GM23338 (cell line): Measurements from ENCODE around the gene ECE1. TPM values are rescaled to one million over a fixed set of nuclear protein-coding genes. Genes with fewer than 3 reads are reported as not detected.

Source experiments
- ATAC-seq: fragments of 200-7000 bp; cut with Tn5 transposase; 3 replicates; pipeline ENCODE4 v1.9.1; 2020
- DNase-seq: peaks from one replicate; pipeline ENCODE4 v3.0.0-alpha.2; 2015; ENCODE audit warnings: low spot score
- H2AFZ ChIP-seq: fragments of 200-600 bp; sonication (generic); 2 replicates; pipeline ENCODE4 v1.8.0; 2016; ENCODE audit warnings: antibody characterized with exemption, mild to moderate bottlenecking, moderate library complexity
- H3F3A ChIP-seq: fragments of 200-600 bp; sonication (generic); replicated peaks from 2 replicates; pipeline ENCODE4 v1.8.0; 2017; ENCODE audit warnings: antibody characterized with exemption, mixed run types, low read depth
- H3K27ac ChIP-seq: fragments of 200-600 bp; sonication (generic); 2 replicates; pipeline ENCODE4 v1.6.1; 2016; ENCODE audit warnings: low read depth
- H3K27me3 ChIP-seq: fragments of 200-600 bp; sonication (generic); 2 replicates; pipeline ENCODE4 v1.8.0; 2016; ENCODE audit warnings: mild to moderate bottlenecking, mixed run types, moderate library complexity; ENCODE audit not compliant: insufficient read depth
- H3K36me3 ChIP-seq: fragments of 200-600 bp; sonication (generic); 2 replicates; pipeline ENCODE4 v1.8.0; 2016; ENCODE audit warnings: mild to moderate bottlenecking; ENCODE audit not compliant: insufficient read depth
- H3K4me1 ChIP-seq: fragments of 200-600 bp; sonication (generic); 2 replicates; pipeline ENCODE4 v1.8.0; 2016; ENCODE audit warnings: mild to moderate bottlenecking, moderate library complexity; ENCODE audit not compliant: insufficient read depth
- H3K4me2 ChIP-seq: fragments of 200-600 bp; sonication (generic); 2 replicates; pipeline ENCODE4 v1.7.1; 2017; ENCODE audit warnings: mixed run types
- H3K4me3 ChIP-seq: fragments of 200-600 bp; sonication (generic); 2 replicates; pipeline ENCODE4 v1.6.1; 2016; ENCODE audit warnings: mixed run types
- H3K79me2 ChIP-seq: fragments of 200-600 bp; sonication (generic); replicated peaks from 2 replicates; pipeline ENCODE4 v1.8.0; 2017; ENCODE audit warnings: mild to moderate bottlenecking; ENCODE audit not compliant: insufficient read depth
- H3K9me2 ChIP-seq: fragments of 200-600 bp; sonication (generic); 2 replicates; pipeline ENCODE4 v1.8.0; 2017; ENCODE audit not compliant: insufficient read depth
- H4K20me1 ChIP-seq: fragments of 200-600 bp; sonication (generic); replicated peaks from 2 replicates; pipeline ENCODE4 v1.8.0; 2017; ENCODE audit warnings: mild to moderate bottlenecking; ENCODE audit not compliant: insufficient read depth
- H3K27ac Mint-ChIP-seq: 2 replicates; pipeline ENCODE4 v1.8.0; 2020; ENCODE audit warnings: inconsistent platforms, mild to moderate bottlenecking, moderate library complexity, mixed read lengths
- H3K27me3 Mint-ChIP-seq: 3 replicates; pipeline ENCODE4 v1.8.0; 2022; ENCODE audit warnings: low read depth, mild to moderate bottlenecking, moderate library complexity, mixed read lengths, inconsistent platforms; ENCODE audit not compliant: insufficient read depth, poor library complexity
- H3K36me3 Mint-ChIP-seq: 3 replicates; pipeline ENCODE4 v1.8.0; 2021; ENCODE audit warnings: low read depth, mild to moderate bottlenecking, inconsistent platforms, moderate library complexity, mixed read lengths
- H3K4me1 Mint-ChIP-seq: 3 replicates; pipeline ENCODE4 v1.8.0; 2020; ENCODE audit warnings: mild to moderate bottlenecking, inconsistent platforms, mixed read lengths
- H3K4me3 Mint-ChIP-seq: 3 replicates; pipeline ENCODE4 v1.8.0; 2021; ENCODE audit warnings: moderate library complexity, mild to moderate bottlenecking, inconsistent platforms, mixed read lengths
- H3K9me3 Mint-ChIP-seq: 3 replicates; pipeline ENCODE4 v1.8.0; 2020; ENCODE audit warnings: moderate library complexity, mild to moderate bottlenecking, inconsistent platforms, mixed read lengths
- CREB1 ChIP-seq: fragments of 250-450 bp; sonication (Bioruptor Pico); IDR thresholded peaks from 2 replicates; pipeline ENCODE4 v1.5.0; 2020; ENCODE audit warnings: low read depth, mild to moderate bottlenecking, moderate library complexity
- EZH2 ChIP-seq: fragments of 200-600 bp; sonication (generic); IDR thresholded peaks from one replicate; pipeline ENCODE4 v1.8.0; 2017; ENCODE audit warnings: antibody characterized with exemption, mild to moderate bottlenecking, low read depth; ENCODE audit not compliant: unreplicated experiment
- EZH2phosphoT487 ChIP-seq: fragments of 200-600 bp; sonication (generic); IDR thresholded peaks from one replicate; pipeline ENCODE4 v1.8.1; 2018; ENCODE audit warnings: antibody characterized with exemption; ENCODE audit not compliant: unreplicated experiment
- JUNB ChIP-seq: IDR thresholded peaks from one replicate; pipeline ENCODE4 v1.6.1; 2016; ENCODE audit warnings: antibody characterized with exemption; ENCODE audit not compliant: unreplicated experiment
- NANOG ChIP-seq: IDR thresholded peaks from 2 replicates; pipeline ENCODE4 v1.6.1; 2016; ENCODE audit warnings: antibody characterized with exemption, borderline replicate concordance
- POLR2AphosphoS5 ChIP-seq: IDR thresholded peaks from 2 replicates; pipeline ENCODE4 v1.6.1; 2016; ENCODE audit warnings: antibody characterized with exemption, low read depth
- STAT1 ChIP-seq: IDR thresholded peaks from one replicate; pipeline ENCODE4 v1.6.1; 2016; ENCODE audit warnings: antibody characterized with exemption; ENCODE audit not compliant: unreplicated experiment
- ZNF114 ChIP-seq: fragments of 250-450 bp; sonication (Bioruptor Pico); IDR thresholded peaks from 2 replicates; pipeline ENCODE4 v1.5.0; 2020; ENCODE audit warnings: mild to moderate bottlenecking, moderate library complexity
- ZNF331 ChIP-seq: fragments of 250-450 bp; sonication (Bioruptor Pico); IDR thresholded peaks from 2 replicates; pipeline ENCODE4 v1.5.0; 2020; ENCODE audit warnings: low read depth, mild to moderate bottlenecking, moderate library complexity
- polyA plus RNA-seq: library from polyadenylated mRNA; unstranded; fragments of >200 nt; fragmentation: Nextera tagmentation; extraction: Ambion mirVana; gene quantifications from 2 replicates; pipeline ENCODE4 v1.2.1, GENCODE V29; 2016
- total RNA-seq: library from RNA; depleted of rRNA; stranded (reverse); fragments of >200 nt; shearing (Covaris generic); gene quantifications from 2 replicates; pipeline ENCODE4 v1.2.3, GENCODE V29; 2014
- TF ChIP-seq, protein P1 (sequence below): IDR thresholded peaks from one replicate; pipeline ENCODE4 v1.6.1; 2018; ENCODE audit warnings: antibody characterized with exemption; ENCODE audit not compliant: unreplicated experiment
- TF ChIP-seq, protein P2 (sequence below), 2 experiments: fragments of 200-600 bp in 1 of 2; sonication (generic) in 1 of 2; conservative IDR thresholded peaks; 2 replicates each; pipeline versions ENCODE4 v1.5.1 to v1.6.1; 2016 to 2017; ENCODE audit warnings: antibody characterized with exemption in 2 of 2, low read depth in 2 of 2, mild to moderate bottlenecking in 2 of 2, moderate library complexity in 1 of 2

The ECE1 gene
- total and polyA plus RNA-seq, 2 experiments from 2014 or later: 11.0 to 45.0 TPM

DNA sequence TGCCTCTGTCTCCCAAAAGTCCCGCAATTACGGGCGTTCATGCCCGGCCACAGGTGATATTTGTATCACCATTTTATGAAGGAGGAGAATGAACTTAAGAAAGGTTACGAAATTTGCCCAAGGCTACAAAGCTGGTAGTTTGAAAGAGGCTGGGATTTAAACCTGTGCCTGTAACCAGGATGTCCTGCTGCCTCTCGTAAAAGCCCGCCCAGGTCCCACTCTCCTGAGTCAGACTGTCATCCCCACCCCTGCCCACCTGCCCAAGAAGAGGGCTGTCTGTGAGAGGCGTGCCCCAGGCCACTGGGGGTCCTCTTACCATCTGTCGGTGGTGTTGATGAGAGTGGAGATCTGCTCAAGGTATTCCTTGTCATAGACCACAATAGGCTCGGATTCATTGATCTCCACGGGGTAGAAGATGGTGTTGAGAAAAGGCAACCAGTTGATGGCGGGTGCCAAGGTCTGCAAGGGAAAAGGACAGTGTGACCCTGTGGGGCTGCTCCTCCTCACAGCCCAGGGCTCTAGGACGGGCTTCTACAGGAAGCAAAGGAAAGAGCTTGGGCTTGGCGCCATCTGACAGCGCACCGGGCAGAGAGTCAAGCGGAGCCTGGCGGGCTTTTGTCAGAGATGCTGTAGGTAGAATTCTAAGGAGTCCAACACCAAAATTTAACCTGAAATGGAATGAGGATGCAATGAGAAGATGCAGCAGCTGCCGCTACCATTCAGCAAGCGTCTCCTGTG is 43.2 kb downstream of the ECE1 start:
- ATAC-seq: no peak
- Histone ChIP-seq H3K4me1 (no peaks in the 10 kb centered on the region), H3K36me3 (no peaks in the 10 kb centered on the region; the same call in 1 of the 2 replicates), H3K9me2 (no peaks in the 10 kb centered on the region), H3K27me3 (no peaks in the 10 kb centered on the region), H4K20me1 (peaks cover 8% of the 10 kb centered on the region; the same call in 1 of the 2 replicates), H3K4me2 (no peak overlapping the region), H2AFZ (no peak overlapping the region), H3K79me2 (no peaks in the 10 kb centered on the region), H3K4me3 (no peak overlapping the region), H3F3A (no peaks in the 10 kb centered on the region), H3K27ac (no peak overlapping the region)
- Mint-ChIP-seq H3K36me3 (peaks cover 14% of the 10 kb centered on the region; the same call in 2 of the 3 replicates), H3K27me3 (peaks cover 8% of the 10 kb centered on the region), H3K9me3 (no peaks in the 10 kb centered on the region; the same call in 2 of the 3 replicates), H3K4me3 (no peak overlapping the region), H3K4me1 (peaks cover 3% of the 10 kb centered on the region; the same call in 2 of the 3 replicates), H3K27ac (no peak overlapping the region)
- no peak for DNase-seq
- TF ChIP-seq ZNF331 (no peak), EZH2phosphoT487 (no peak), JUNB (no peak), EZH2 (no peak)
- TF ChIP-seq, protein P1, sequence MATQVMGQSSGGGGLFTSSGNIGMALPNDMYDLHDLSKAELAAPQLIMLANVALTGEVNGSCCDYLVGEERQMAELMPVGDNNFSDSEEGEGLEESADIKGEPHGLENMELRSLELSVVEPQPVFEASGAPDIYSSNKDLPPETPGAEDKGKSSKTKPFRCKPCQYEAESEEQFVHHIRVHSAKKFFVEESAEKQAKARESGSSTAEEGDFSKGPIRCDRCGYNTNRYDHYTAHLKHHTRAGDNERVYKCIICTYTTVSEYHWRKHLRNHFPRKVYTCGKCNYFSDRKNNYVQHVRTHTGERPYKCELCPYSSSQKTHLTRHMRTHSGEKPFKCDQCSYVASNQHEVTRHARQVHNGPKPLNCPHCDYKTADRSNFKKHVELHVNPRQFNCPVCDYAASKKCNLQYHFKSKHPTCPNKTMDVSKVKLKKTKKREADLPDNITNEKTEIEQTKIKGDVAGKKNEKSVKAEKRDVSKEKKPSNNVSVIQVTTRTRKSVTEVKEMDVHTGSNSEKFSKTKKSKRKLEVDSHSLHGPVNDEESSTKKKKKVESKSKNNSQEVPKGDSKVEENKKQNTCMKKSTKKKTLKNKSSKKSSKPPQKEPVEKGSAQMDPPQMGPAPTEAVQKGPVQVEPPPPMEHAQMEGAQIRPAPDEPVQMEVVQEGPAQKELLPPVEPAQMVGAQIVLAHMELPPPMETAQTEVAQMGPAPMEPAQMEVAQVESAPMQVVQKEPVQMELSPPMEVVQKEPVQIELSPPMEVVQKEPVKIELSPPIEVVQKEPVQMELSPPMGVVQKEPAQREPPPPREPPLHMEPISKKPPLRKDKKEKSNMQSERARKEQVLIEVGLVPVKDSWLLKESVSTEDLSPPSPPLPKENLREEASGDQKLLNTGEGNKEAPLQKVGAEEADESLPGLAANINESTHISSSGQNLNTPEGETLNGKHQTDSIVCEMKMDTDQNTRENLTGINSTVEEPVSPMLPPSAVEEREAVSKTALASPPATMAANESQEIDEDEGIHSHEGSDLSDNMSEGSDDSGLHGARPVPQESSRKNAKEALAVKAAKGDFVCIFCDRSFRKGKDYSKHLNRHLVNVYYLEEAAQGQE: no peak

DNA sequence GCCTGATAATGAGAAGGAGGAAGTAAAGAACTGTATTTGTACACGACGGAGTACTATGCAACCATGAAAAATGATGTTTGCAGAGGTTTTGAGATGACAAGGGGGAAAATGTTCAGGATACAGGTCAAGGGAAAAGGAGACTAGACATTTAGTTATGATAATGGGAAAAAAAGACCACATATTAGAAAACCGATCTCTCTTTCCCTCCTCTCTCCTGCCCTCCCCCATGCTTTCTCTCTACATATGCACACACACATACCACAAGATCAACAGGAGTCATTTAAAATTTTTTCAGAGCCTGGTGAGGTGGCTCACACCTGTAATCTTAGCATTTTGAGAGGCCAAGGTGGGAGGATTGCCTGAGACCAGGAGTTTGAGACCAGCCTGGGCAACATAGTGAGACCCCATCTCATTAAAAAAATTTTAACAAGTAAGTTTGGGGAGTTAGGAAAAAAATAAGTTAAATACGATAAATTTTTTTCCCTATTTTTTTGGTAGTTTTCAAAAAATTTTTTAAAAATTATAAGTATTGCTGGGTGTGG is 44.5 kb downstream of the ECE1 start:
- Histone ChIP-seq H3K4me1 (no peaks in the 10 kb centered on the region), H3F3A (no peaks in the 10 kb centered on the region), H3K27ac (no peak overlapping the region), H3K36me3 (no peaks in the 10 kb centered on the region; the same call in 1 of the 2 replicates), H3K27me3 (no peaks in the 10 kb centered on the region), H4K20me1 (peaks cover 8% of the 10 kb centered on the region; the same call in 1 of the 2 replicates), H2AFZ (no peak overlapping the region), H3K4me3 (no peak overlapping the region), H3K9me2 (no peaks in the 10 kb centered on the region), H3K4me2 (no peak overlapping the region), H3K79me2 (no peaks in the 10 kb centered on the region)
- Mint-ChIP-seq H3K27me3 (peaks cover 7% of the 10 kb centered on the region), H3K36me3 (peaks cover 16% of the 10 kb centered on the region; the same call in 2 of the 3 replicates), H3K4me1 (peaks cover 7% of the 10 kb centered on the region), H3K4me3 (no peak overlapping the region), H3K9me3 (no peaks in the 10 kb centered on the region; the same call in 2 of the 3 replicates), H3K27ac (no peak overlapping the region)
- ATAC-seq (no peak), DNase-seq (no peak)
- TF ChIP-seq STAT1 (no peak), ZNF331 (no peak), EZH2 (no peak), JUNB (no peak), ZNF114 (no peak), NANOG (no peak), CREB1 (CRISPR knock-in tag) (no peak), POLR2AphosphoS5 (no peak), EZH2phosphoT487 (no peak)
- TF ChIP-seq, protein P2, sequence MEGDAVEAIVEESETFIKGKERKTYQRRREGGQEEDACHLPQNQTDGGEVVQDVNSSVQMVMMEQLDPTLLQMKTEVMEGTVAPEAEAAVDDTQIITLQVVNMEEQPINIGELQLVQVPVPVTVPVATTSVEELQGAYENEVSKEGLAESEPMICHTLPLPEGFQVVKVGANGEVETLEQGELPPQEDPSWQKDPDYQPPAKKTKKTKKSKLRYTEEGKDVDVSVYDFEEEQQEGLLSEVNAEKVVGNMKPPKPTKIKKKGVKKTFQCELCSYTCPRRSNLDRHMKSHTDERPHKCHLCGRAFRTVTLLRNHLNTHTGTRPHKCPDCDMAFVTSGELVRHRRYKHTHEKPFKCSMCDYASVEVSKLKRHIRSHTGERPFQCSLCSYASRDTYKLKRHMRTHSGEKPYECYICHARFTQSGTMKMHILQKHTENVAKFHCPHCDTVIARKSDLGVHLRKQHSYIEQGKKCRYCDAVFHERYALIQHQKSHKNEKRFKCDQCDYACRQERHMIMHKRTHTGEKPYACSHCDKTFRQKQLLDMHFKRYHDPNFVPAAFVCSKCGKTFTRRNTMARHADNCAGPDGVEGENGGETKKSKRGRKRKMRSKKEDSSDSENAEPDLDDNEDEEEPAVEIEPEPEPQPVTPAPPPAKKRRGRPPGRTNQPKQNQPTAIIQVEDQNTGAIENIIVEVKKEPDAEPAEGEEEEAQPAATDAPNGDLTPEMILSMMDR (conservative IDR thresholded peaks at IDR 0.05; ENCODE audit: low read depth in 2 of 2): no peak
- TF ChIP-seq, protein P1: no peak
